ENCODE data around the gene ABHD5. TPM values are rescaled to one million over a fixed set of nuclear protein-coding genes. Genes with fewer than 3 reads are reported as not detected.

ABHD5 gene
- total RNA-seq, 2 experiments from 2014 or later, result 13.0 to 13.9 TPM

- Mint-ChIP-seq H3K4me1 (peaks cover 18% of the 10 kb centered on the region), H3K4me3 (no peak overlapping the region), H3K27ac (no peak overlapping the region), H3K36me3 (ENCODE audit: low read depth) (no peaks in the 10 kb centered on the region), H3K27me3 (peaks cover 17% of the 10 kb centered on the region), H3K9me3 (no peaks in the 10 kb centered on the region)
- no peak for DNase-seq
- ChIA-PET POLR2A (no interaction called here), CTCF (interaction anchor here (1.0 to 1.8 kb wide), 4 partner anchors 11 to 17 kb away, joined by 3 to 6 read pairs (median 4); no protein-coding TSS in a partner anchor)
These were observed 79.2 kb downstream of the ABHD5 start for GRCh38 chr3:43769885-43770425.

- no peaks in the 10 kb centered on the region for H3K9me3 Mint-ChIP-seq
- H3K4me1 Mint-ChIP-seq, result peaks cover 18% of the 10 kb centered on the region
- CTCF ChIA-PET, result interaction anchor here (0.6 kb wide), 1 partner anchor 135 kb away, joined by 4 read pairs; no protein-coding TSS in a partner anchor
- no peak overlapping the region for H3K4me3 Mint-ChIP-seq
- peaks cover 17% of the 10 kb centered on the region for H3K27me3 Mint-ChIP-seq
- peak; percentile 9 for DNase-seq
- POLR2A ChIA-PET, result no interaction called here
- H3K27ac Mint-ChIP-seq, result no peak overlapping the region
- no peaks in the 10 kb centered on the region for H3K36me3 Mint-ChIP-seq (ENCODE audit: low read depth)
These were observed 79.8 kb downstream of the ABHD5 start for GRCh38 chr3:43770426-43771103.

- H3K27ac Mint-ChIP-seq, result no peak overlapping the region
- CTCF ChIA-PET, result no interaction called here
These were observed 80.9 kb downstream of the ABHD5 start for GRCh38 chr3:43771610-43772009.

GRCh38 chr3:43773273-43774094 lies 82.7 kb downstream of the ABHD5 start:
- H3K4me3 Mint-ChIP-seq, result no peak overlapping the region
- H3K4me1 Mint-ChIP-seq, result peaks cover 18% of the 10 kb centered on the region
- CTCF ChIA-PET, result no interaction called here
- H3K27ac Mint-ChIP-seq, result no peak overlapping the region
- peaks cover 4% of the 10 kb centered on the region for H3K27me3 Mint-ChIP-seq
- no peaks in the 10 kb centered on the region for H3K36me3 Mint-ChIP-seq (ENCODE audit: low read depth)
- no peak for DNase-seq
- H3K9me3 Mint-ChIP-seq, result no peaks in the 10 kb centered on the region
- POLR2A ChIA-PET, result no interaction called here

More at GRCh38 chr3:43771610-43772009, 80.9 kb downstream of the ABHD5 start:
- Mint-ChIP-seq H3K4me3 (no peak overlapping the region), H3K36me3 (ENCODE audit: low read depth) (no peaks in the 10 kb centered on the region), H3K9me3 (no peaks in the 10 kb centered on the region), H3K4me1 (peaks cover 18% of the 10 kb centered on the region), H3K27me3 (peaks cover 13% of the 10 kb centered on the region)
- POLR2A ChIA-PET, result no interaction called here
- no peak for DNase-seq

- DNase-seq, result no peak
- H3K27me3 Mint-ChIP-seq, result peaks cover 2% of the 10 kb centered on the region
- no peak overlapping the region for H3K27ac Mint-ChIP-seq
- peaks cover 10% of the 10 kb centered on the region for H3K4me1 Mint-ChIP-seq
- H3K36me3 Mint-ChIP-seq (ENCODE audit: low read depth), result no peaks in the 10 kb centered on the region
- H3K4me3 Mint-ChIP-seq, result no peak overlapping the region
- no peaks in the 10 kb centered on the region for H3K9me3 Mint-ChIP-seq
- CTCF ChIA-PET, result interaction anchor here (0.9 kb wide), 1 partner anchor 19 kb away, joined by 4 read pairs; no protein-coding TSS in a partner anchor
- POLR2A ChIA-PET, result no interaction called here
These were observed 84.1 kb downstream of the ABHD5 start for GRCh38 chr3:43774799-43775198.

- POLR2A ChIA-PET, result no interaction called here
- Mint-ChIP-seq H3K27ac (no peak overlapping the region), H3K36me3 (ENCODE audit: low read depth) (no peaks in the 10 kb centered on the region), H3K4me1 (peaks cover 2% of the 10 kb centered on the region), H3K4me3 (no peak overlapping the region), H3K27me3 (peaks cover 2% of the 10 kb centered on the region), H3K9me3 (no peaks in the 10 kb centered on the region)
- DNase-seq, result no peak
- CTCF ChIA-PET, result interaction anchor here (1.0 kb wide), 1 partner anchor 8 kb away, joined by 3 read pairs; no protein-coding TSS in a partner anchor
These were observed 85.4 kb downstream of the ABHD5 start for GRCh38 chr3:43776101-43776500.

GRCh38 chr3:43779850-43780249 lies 89.1 kb downstream of the ABHD5 start:
- no peak for DNase-seq
- POLR2A ChIA-PET, result no interaction called here
- Mint-ChIP-seq H3K9me3 (no peaks in the 10 kb centered on the region), H3K27ac (no peak overlapping the region), H3K36me3 (ENCODE audit: low read depth) (no peaks in the 10 kb centered on the region), H3K4me3 (no peak overlapping the region), H3K27me3 (no peaks in the 10 kb centered on the region), H3K4me1 (no peaks in the 10 kb centered on the region)
- CTCF ChIA-PET, result interaction anchor here (0.6 kb wide), 1 partner anchor 87 kb away, joined by 3 read pairs; no protein-coding TSS in a partner anchor

- H3K9me3 Mint-ChIP-seq, result no peaks in the 10 kb centered on the region
- no peaks in the 10 kb centered on the region for H3K4me1 Mint-ChIP-seq
- DNase-seq, result no peak
- no peaks in the 10 kb centered on the region for H3K36me3 Mint-ChIP-seq (ENCODE audit: low read depth)
- H3K27ac Mint-ChIP-seq, result no peak overlapping the region
- H3K27me3 Mint-ChIP-seq, result no peaks in the 10 kb centered on the region
- no peak overlapping the region for H3K4me3 Mint-ChIP-seq
- POLR2A ChIA-PET, result no interaction called here
- CTCF ChIA-PET, result no interaction called here
These were observed 91.8 kb downstream of the ABHD5 start for GRCh38 chr3:43782541-43782940.

Other genes with a start within 250 kb of the ABHD5 start
- 10 to 100 TPM; 12.4 to 14.3 TPM for gene ANO10, start 68.9 kb upstream of the ABHD5 start, total RNA-seq